Activated CD4-positive, alpha-beta memory T cell treated with anti-CD3 and anti-CD28 coated beads for 36 hours (primary cell): ENCODE data around the gene SCN3A. TPM values are rescaled to one million over a fixed set of nuclear protein-coding genes. Genes with fewer than 3 reads are reported as not detected.

Experiments used
- CTCF ChIA-PET: fragments of 350-600 bp; sonication (Branson Sonifier 250); formaldehyde crosslinking; loops from one replicate; lab custom pipeline; 2021; ENCODE audit warnings: antibody characterized with exemption, inconsistent platforms; lab: Charles Lee
- POLR2A ChIA-PET: fragments of 350-600 bp; sonication (Branson Sonifier 250); formaldehyde crosslinking; loops from one replicate; lab custom pipeline; 2021; ENCODE audit warnings: antibody characterized with exemption; lab: Charles Lee
- DNase-seq: peaks from one replicate; pipeline ENCODE4 v3.0.0-alpha.2; 2020
- H3K27ac Mint-ChIP-seq: one replicate; pipeline ENCODE4 v1.8.0; 2021; ENCODE audit warnings: mixed read lengths
- H3K27me3 Mint-ChIP-seq: one replicate; pipeline ENCODE4 v1.8.0; 2021; ENCODE audit warnings: mixed read lengths
- H3K36me3 Mint-ChIP-seq: one replicate; pipeline ENCODE4 v1.8.0; 2021; ENCODE audit warnings: mixed read lengths
- H3K4me1 Mint-ChIP-seq: one replicate; pipeline ENCODE4 v1.8.0; 2021; ENCODE audit warnings: low read depth, mixed read lengths
- H3K4me3 Mint-ChIP-seq: one replicate; pipeline ENCODE4 v1.8.0; 2021; ENCODE audit warnings: mild to moderate bottlenecking, mixed read lengths
- H3K9me3 Mint-ChIP-seq: one replicate; pipeline ENCODE4 v1.8.0; 2021; ENCODE audit warnings: mixed read lengths
- intact Hi-C: fragments of 100-400 bp; cut with micrococcal nuclease; formaldehyde crosslinking; loops from one replicate; pipeline ENCODE4 v1.15.1; 2023
- total RNA-seq, 2 experiments: library from RNA; stranded (reverse); gene quantifications; one replicate each; pipeline ENCODE4 v1.2.3, GENCODE V29; 2021

The SCN3A gene
- not detected for total RNA-seq

DNA sequence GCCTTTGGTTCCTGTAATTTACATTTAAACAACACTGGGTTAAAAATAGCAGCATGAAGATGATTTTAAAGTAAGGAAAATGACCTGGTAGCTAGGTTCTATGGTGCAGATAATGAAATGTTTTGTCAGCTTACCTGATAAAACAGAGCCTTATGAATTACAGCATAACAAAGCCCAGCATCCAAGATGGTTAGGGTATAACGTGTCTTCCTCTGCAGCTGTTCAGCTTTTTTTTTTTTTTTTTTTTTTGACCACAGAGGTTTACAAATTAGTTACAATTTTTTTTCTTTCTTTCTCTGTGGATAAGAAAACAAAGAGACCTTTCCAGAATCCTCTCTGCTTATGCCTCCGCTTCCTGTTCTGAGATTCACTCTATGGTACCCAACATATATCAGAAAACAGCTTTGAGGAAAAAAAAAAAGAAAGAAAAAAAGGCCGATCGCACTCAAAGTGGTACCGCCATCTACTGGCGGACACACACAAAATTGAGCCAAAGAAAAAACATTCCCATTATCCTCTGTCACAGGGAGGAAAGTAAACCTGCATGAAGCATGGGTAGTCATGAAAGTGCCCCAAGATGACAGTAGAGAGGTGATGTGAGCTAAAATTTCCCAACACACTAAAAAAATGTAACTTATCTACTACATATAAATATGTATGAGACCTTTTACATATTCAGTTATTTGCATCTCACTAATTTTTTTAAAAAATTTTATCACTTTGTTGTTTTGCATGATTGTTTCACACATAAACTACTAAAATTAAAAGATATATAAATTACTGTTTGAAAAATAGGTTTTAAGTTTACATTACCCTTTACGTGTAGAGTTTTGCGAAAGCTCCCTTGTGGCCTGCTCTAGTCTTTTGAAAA, at the start of gene SCN3A:
Gene SCN3A (minus strand): TSS at position 362 of the 871 bp plus-strand sequence. CDS start 27,656 bp downstream, outside the sequence.
- DNase-seq, result no peak
- no peak within 1 kb of the TSS for H3K4me3 Mint-ChIP-seq
- H3K4me1 Mint-ChIP-seq, result no peaks in the 10 kb centered on the region
- no peak within 1 kb of the TSS for H3K27ac Mint-ChIP-seq
- H3K27me3 Mint-ChIP-seq, result peaks cover 2% of the 10 kb centered on the region
- H3K36me3 Mint-ChIP-seq, result no peaks in the 10 kb centered on the region
- CTCF ChIA-PET, result interaction anchor here (0.6 to 2.1 kb wide), 12 partner anchors 9 to 272 kb away, joined by 3 to 11 read pairs (median 4); no protein-coding TSS in a partner anchor
- intact Hi-C loops, result loop anchor here (1.0 to 10.0 kb wide), 3 partner anchors 188 to 469 kb away; no protein-coding TSS in a partner anchor
- H3K9me3 Mint-ChIP-seq, result no peaks in the 10 kb centered on the region
- POLR2A ChIA-PET, result no interaction called here

GRCh38 chr2:165253178-165253577, 49.3 kb upstream of the SCN3A start:
- H3K4me1 Mint-ChIP-seq, result no peaks in the 10 kb centered on the region
- DNase-seq, result no peak
- peaks cover 4% of the 10 kb centered on the region for H3K27me3 Mint-ChIP-seq
- intact Hi-C loops, result no loop called here
- ChIA-PET CTCF (no interaction called here), POLR2A (no interaction called here)
- H3K27ac Mint-ChIP-seq, result no peak overlapping the region
- H3K9me3 Mint-ChIP-seq, result no peaks in the 10 kb centered on the region
- no peak overlapping the region for H3K4me3 Mint-ChIP-seq
- no peaks in the 10 kb centered on the region for H3K36me3 Mint-ChIP-seq

DNA sequence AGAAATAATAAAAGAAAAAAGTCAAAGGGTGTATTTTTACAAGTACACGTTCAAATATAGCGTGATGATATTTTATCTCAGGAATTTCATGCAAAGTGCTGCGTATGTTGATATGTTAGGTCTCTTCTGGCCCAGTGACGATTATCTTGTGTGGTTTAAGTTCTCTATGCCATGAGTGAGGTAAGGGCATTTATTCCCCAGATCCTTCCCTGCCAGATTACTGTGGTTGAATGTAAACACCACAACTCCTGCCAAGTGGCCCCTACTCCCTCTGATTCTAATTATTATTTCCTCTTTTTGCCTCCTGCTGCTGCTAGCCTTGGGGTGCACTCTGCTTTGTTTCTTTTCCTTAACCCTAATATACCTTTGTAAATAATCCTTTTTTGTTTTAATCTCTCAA, 47.5 kb upstream of the SCN3A start:
- H3K36me3 Mint-ChIP-seq, result no peaks in the 10 kb centered on the region
- no peak overlapping the region for H3K27ac Mint-ChIP-seq
- intact Hi-C loops, result no loop called here
- POLR2A ChIA-PET, result no interaction called here
- peaks cover 4% of the 10 kb centered on the region for H3K27me3 Mint-ChIP-seq
- no peaks in the 10 kb centered on the region for H3K9me3 Mint-ChIP-seq
- H3K4me3 Mint-ChIP-seq, result no peak overlapping the region
- CTCF ChIA-PET, result no interaction called here
- no peak for DNase-seq
- H3K4me1 Mint-ChIP-seq, result no peaks in the 10 kb centered on the region

DNA sequence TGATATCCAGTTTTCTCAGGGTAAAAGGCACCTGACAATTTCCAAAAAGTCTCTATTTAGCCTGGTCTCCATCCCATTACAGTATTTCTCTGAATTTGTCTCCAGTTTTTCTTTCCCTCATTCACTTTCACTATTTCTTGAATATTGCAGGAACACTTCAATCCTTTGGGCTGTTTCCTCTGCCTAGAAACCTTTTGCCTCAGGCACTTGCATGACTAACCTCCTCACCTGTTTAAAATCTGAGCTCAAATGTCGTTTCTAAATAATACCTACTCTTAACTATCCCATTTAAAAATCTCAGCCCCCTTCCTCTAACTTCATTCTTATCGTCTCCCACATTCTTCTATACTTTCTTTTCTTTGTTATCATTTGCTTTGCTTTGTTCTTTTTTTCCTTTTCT, 44.4 kb upstream of the SCN3A start:
- Mint-ChIP-seq H3K27me3 (peaks cover 4% of the 10 kb centered on the region), H3K9me3 (no peaks in the 10 kb centered on the region), H3K36me3 (no peaks in the 10 kb centered on the region), H3K4me1 (no peaks in the 10 kb centered on the region), H3K4me3 (no peak overlapping the region), H3K27ac (no peak overlapping the region)
- POLR2A ChIA-PET, result no interaction called here
- CTCF ChIA-PET, result no interaction called here
- intact Hi-C loops, result no loop called here
- DNase-seq, result no peak

DNA sequence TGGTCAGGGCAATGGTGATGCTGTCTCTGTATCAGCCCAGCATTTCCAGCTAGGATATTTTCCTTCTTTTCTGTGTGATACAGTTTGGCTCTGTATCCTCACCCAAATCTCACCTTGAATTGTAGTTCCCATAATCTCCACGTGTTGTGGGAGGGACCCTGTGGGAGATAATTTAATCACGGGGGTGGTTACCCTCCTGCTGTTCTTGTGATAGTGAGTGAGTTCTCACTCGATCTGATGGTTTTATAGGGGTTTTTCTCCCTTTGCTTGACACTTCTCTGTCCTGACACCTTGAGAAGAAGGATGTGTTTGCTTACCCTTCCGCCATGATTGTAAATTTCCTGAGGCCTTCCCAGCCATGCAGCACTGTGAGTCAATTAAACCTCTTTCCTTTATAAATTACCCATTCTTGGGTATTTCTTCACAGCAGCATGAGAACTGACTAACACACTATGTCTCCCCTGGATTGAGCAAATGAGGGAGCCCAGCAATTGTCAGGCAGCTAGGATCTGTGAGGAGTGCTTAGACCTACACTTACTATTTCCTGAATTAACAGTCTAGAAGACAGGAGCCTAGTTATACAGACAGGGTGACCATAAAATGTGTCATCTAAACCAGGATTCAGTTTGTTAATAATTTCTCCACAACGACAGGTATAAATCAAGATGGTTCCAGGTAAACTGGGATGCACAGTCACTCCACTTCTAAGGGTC, 41.4 kb upstream of the SCN3A start:
- no peaks in the 10 kb centered on the region for H3K36me3 Mint-ChIP-seq
- intact Hi-C loops, result no loop called here
- H3K27ac Mint-ChIP-seq, result no peak overlapping the region
- ChIA-PET POLR2A (no interaction called here), CTCF (no interaction called here)
- H3K9me3 Mint-ChIP-seq, result no peaks in the 10 kb centered on the region
- no peaks in the 10 kb centered on the region for H3K4me1 Mint-ChIP-seq
- no peaks in the 10 kb centered on the region for H3K27me3 Mint-ChIP-seq
- no peak for DNase-seq
- no peak overlapping the region for H3K4me3 Mint-ChIP-seq

- Mint-ChIP-seq H3K27me3 (no peaks in the 10 kb centered on the region), H3K9me3 (no peaks in the 10 kb centered on the region), H3K4me3 (no peak overlapping the region), H3K27ac (no peak overlapping the region), H3K36me3 (no peaks in the 10 kb centered on the region), H3K4me1 (no peaks in the 10 kb centered on the region)
- POLR2A ChIA-PET, result no interaction called here
- intact Hi-C loops, result no loop called here
- CTCF ChIA-PET, result no interaction called here
- DNase-seq, result no peak
Observed at GRCh38 chr2:165240916-165241315, 37.1 kb upstream of the SCN3A start.

DNA sequence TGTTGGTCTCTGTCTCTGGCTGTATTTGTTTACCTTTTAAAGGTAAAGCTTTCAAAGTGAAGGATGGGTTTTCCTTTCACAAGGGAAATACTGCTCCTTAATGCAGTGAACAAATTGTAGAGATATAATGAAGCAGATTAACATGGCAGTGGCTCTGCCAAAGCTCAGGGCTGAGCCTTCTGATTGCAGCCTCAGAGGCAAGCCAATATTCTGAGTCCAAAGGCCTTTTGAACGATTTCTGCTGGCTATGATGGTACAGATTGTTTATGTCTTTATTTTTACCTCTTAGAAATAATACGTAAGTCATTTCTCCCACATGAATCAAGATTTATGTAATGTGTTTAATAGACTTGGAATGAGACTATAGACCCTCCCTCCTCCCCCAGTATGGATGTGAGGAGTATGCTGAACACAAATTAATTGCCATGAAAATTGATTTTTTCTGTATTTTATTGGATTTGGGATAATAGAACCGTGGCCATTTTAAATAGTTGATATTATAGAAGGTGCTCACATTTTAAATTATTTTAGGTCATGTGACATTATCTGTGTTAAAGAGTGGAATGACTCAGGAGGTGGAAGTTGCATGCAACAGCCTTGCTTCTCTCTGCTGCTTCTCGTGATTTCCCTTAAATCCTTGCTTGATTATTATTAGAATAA, 36.1 kb upstream of the SCN3A start:
- no peak for DNase-seq
- Mint-ChIP-seq H3K4me1 (no peaks in the 10 kb centered on the region), H3K27ac (no peak overlapping the region), H3K4me3 (no peak overlapping the region), H3K9me3 (no peaks in the 10 kb centered on the region), H3K36me3 (no peaks in the 10 kb centered on the region), H3K27me3 (no peaks in the 10 kb centered on the region)
- intact Hi-C loops, result loop anchor here (5.0 kb wide), 1 partner anchor 52 kb away; no protein-coding TSS in a partner anchor
- ChIA-PET POLR2A (no interaction called here), CTCF (interaction anchor here (1.0 to 1.8 kb wide), 4 partner anchors 10 to 223 kb away, joined by 4 to 6 read pairs (median 5); no protein-coding TSS in a partner anchor)

- ChIA-PET CTCF (interaction anchor here (1.0 to 1.8 kb wide), 5 partner anchors 11 to 223 kb away, joined by 3 to 6 read pairs (median 5); no protein-coding TSS in a partner anchor), POLR2A (no interaction called here)
- no peak for DNase-seq
- intact Hi-C loops, result loop anchor here (5.0 kb wide), 1 partner anchor 53 kb away; no protein-coding TSS in a partner anchor
- H3K9me3 Mint-ChIP-seq, result no peaks in the 10 kb centered on the region
- H3K36me3 Mint-ChIP-seq, result no peaks in the 10 kb centered on the region
- no peaks in the 10 kb centered on the region for H3K27me3 Mint-ChIP-seq
- H3K4me1 Mint-ChIP-seq, result no peaks in the 10 kb centered on the region
- no peak within 1 kb of the TSS for H3K4me3 Mint-ChIP-seq
- no peak within 1 kb of the TSS for H3K27ac Mint-ChIP-seq
Observed at GRCh38 chr2:165239230-165239629, 35.4 kb upstream of the SCN3A start, which contains the start of gene SCN2A. Gene SCN2A (plus strand): TSS chr2:165239414. CDS start chr2:165295824, 56,410 bp downstream.

GRCh38 chr2:165238295-165238694, 34.4 kb upstream of the SCN3A start:
- Mint-ChIP-seq H3K9me3 (no peaks in the 10 kb centered on the region), H3K27me3 (no peaks in the 10 kb centered on the region), H3K36me3 (no peaks in the 10 kb centered on the region), H3K4me3 (no peak overlapping the region), H3K27ac (no peak overlapping the region), H3K4me1 (no peaks in the 10 kb centered on the region)
- ChIA-PET POLR2A (no interaction called here), CTCF (interaction anchor here (1.2 to 1.8 kb wide), 2 partner anchors 12 to 89 kb away, joined by 3 to 6 read pairs; no protein-coding TSS in a partner anchor)
- no peak for DNase-seq
- intact Hi-C loops, result loop anchor here (5.0 kb wide), 1 partner anchor 54 kb away; no protein-coding TSS in a partner anchor

DNA sequence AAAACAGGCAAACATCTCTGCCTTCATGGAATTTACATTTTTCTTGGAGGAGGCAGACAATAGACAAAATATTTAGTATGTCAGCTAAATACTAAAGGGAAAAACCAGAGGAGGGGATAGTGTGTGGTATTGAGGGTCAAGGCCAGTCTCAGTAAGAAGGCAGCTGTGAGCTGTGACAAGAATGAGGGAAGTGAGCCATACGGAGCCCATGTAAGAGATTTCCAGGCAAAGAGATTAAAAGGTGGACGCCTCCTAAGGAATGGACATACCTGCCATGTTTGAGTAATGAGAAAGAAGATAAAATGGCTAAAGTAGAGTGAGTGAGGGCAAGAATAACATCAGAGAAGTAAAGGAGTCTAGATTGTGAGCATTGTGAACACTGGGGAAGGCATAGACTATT, 33.2 kb upstream of the SCN3A start:
- no peaks in the 10 kb centered on the region for H3K36me3 Mint-ChIP-seq
- no peaks in the 10 kb centered on the region for H3K4me1 Mint-ChIP-seq
- no peaks in the 10 kb centered on the region for H3K9me3 Mint-ChIP-seq
- POLR2A ChIA-PET, result no interaction called here
- H3K27me3 Mint-ChIP-seq, result no peaks in the 10 kb centered on the region
- intact Hi-C loops, result loop anchor here (5.0 kb wide), 1 partner anchor 55 kb away; no protein-coding TSS in a partner anchor
- no peak for DNase-seq
- CTCF ChIA-PET, result no interaction called here
- no peak overlapping the region for H3K4me3 Mint-ChIP-seq
- H3K27ac Mint-ChIP-seq, result no peak overlapping the region

GRCh38 chr2:165227571-165227970, 23.7 kb upstream of the SCN3A start:
- ChIA-PET POLR2A (no interaction called here), CTCF (no interaction called here)
- DNase-seq, result no peak
- Mint-ChIP-seq H3K4me1 (no peaks in the 10 kb centered on the region), H3K4me3 (no peak overlapping the region), H3K36me3 (no peaks in the 10 kb centered on the region), H3K27ac (no peak overlapping the region), H3K27me3 (no peaks in the 10 kb centered on the region), H3K9me3 (no peaks in the 10 kb centered on the region)
- intact Hi-C loops, result no loop called here

GRCh38 chr2:165224941-165225340, 21.1 kb upstream of the SCN3A start:
- no peak overlapping the region for H3K4me3 Mint-ChIP-seq
- H3K4me1 Mint-ChIP-seq, result no peaks in the 10 kb centered on the region
- no peaks in the 10 kb centered on the region for H3K36me3 Mint-ChIP-seq
- H3K27ac Mint-ChIP-seq, result no peak overlapping the region
- ChIA-PET POLR2A (no interaction called here), CTCF (no interaction called here)
- no peaks in the 10 kb centered on the region for H3K27me3 Mint-ChIP-seq
- intact Hi-C loops, result no loop called here
- no peaks in the 10 kb centered on the region for H3K9me3 Mint-ChIP-seq
- DNase-seq, result no peak
